GM12892 (cell line): ENCODE data around the gene BCAN.

Experiments
- POLR2A ChIP-seq: IDR thresholded peaks from 2 replicates; pipeline ENCODE4 v1.6.1; 2011; ENCODE audit warnings: low read depth, low read length, control low read depth
- TAF1 ChIP-seq: IDR thresholded peaks from 2 replicates; pipeline ENCODE4 v1.6.1; 2011; ENCODE audit warnings: low read depth, mild to moderate bottlenecking, control low read depth, low read length, borderline replicate concordance

DNA sequence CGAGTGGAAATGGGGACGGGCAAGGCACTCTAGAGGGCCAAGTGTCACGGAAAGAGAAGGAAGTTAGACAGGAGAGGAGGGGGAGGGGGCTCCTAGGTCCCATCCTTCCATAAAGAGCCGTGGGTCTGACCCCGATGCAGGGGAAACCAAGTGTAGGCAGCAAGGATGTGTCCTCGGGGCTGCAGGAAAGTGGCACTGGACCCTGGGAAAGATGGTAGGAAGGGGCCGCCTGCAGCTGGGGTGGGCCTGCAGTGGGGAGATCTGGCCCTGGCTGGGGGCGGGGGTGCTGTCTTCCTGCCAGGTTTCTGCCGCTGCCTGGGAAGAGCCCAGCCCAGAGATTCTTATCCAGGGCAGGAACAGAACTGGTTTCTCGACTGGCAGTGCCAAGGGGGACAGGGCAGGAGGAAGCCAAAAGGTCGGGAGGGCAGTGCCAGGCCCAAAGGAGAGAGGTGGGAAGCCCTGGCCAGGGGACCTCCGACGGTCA lies 50.6 kb downstream of the BCAN start:
- TF ChIP-seq POLR2A (no peak), TAF1 (no peak)
